Jurkat, Clone E6-1 (cell line): ENCODE measurements around the gene GUF1.
A peak's percentile ranks its signal among the peaks of the same experiment; 100 is the strongest.
"Not testable (repeated sequence)": the region's sequence is repeated elsewhere in the genome, so short reads cannot be mapped to it uniquely, and the experiment has no call there.

Experiments used
- DNase-seq: peaks from one replicate; pipeline ENCODE4 v3.0.0-alpha.2; 2011; ENCODE audit warnings: low read depth, low spot score
- H3K4me3 ChIP-seq: 2 replicates; pipeline ENCODE4 v1.5.1; 2011; ENCODE audit warnings: mild to moderate bottlenecking, low read length, control low read depth, moderate library complexity

Gene GUF1

GRCh38 chr4:44700427-44700826 is 22.2 kb downstream of the GUF1 start:
- no peak overlapping the region for H3K4me3 ChIP-seq
- DNase-seq = no peak

DNA sequence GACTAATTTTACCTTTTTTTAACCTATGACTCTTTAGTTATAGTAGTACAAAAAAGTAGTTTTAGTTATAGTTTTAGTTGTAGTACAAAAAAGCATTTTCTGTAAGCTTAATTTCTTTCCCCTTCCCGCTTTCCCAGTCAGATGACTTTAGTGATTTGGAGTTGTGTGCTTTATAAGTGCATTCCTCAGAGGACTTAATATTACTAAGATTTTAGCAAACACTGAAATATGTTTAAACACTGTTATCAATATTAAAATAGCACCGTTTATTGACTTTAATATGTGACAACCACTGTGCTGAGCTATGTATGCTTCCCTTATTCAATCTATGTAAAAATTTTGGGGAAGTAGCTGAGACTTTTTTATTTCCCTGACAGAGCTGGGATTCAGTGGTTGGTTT is 22.8 kb downstream of the GUF1 start:
- DNase-seq = no peak

DNA sequence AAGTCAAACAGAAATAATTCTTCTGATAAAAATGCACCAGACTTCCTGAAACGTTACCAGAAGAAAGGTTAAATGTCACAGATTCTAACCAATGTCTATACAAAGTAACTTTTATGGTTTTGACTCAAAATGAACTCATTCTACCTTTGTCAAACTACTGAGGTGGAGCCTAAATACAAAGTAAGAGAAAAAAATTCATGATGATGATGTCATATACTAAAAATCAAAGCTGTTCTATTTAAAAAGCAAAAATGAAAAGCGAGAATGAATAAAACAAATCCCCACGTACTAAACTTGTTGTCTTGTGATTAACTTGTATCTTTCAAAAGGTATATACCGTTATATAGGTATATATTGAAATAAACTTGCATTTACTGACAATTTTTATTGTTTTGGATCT is 26.5 kb downstream of the GUF1 start:
- no peak for DNase-seq
- no peak overlapping the region for H3K4me3 ChIP-seq

More for the DNA sequence above, 22.8 kb downstream of the GUF1 start:
- H3K4me3 ChIP-seq = no peak overlapping the region

DNA sequence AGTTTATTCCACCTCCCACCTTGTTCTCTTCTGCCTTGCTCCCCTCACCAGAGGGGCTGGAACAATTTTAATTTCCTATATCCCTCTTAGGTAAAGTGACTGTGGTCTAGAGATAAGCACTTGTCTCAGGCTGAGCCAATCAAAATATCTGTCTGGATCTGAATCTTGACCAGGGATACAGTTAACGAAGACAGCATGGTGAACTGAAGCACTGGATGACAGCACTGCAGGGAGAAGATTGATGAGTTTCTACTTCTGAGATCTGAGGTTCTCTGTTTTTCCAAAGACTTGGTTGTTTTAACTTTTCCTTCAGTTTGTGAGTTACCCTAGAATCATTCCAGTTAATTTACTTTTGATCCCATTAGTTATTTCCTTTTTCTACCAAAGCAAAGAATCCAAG is 34.9 kb downstream of the GUF1 start:
- H3K4me3 ChIP-seq = no peak overlapping the region
- no peak for DNase-seq

DNA sequence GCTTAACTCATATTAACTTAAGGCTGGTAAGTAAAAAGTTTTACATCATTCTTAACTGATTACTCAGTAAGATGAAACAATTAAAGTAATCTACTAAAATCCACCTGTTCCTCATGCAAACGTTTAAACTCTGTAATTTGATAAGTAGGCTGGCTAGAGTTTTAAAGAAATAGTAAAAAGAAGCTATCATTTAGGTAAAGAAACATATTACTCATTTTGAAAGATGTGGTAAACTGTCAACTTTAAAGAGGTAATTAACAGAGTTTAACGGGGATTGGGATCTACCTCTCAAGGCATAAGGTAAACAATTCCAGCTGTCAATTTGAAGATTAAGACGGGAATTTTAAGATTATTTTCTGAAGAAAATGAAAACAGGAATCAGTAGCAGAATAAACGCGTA is 38.4 kb downstream of the GUF1 start:
- H3K4me3 ChIP-seq = no peak overlapping the region
- no peak for DNase-seq

GRCh38 chr4:44720371-44720770 is 42.2 kb downstream of the GUF1 start:
- no peak for DNase-seq
- H3K4me3 ChIP-seq = no peak overlapping the region

DNA sequence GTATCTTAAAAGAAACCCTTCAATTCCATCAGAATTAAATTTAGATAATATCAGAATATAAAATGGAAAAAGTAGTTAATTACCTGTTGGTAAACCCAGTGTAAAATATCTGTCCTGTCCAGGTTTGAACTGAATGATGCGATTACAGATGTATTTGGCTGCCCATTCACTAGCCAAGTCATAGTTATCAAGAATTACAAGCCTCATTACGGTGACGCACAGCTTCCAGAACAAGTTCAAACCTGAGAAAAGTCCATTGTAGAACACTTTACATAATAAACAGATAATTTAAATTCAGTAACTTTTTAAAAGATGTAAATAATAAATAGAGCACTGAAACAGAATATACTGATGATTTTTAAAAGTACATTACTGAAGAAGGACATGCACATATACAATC is 43.8 kb downstream of the GUF1 start:
- DNase-seq = no peak
- no peak overlapping the region for H3K4me3 ChIP-seq

DNA sequence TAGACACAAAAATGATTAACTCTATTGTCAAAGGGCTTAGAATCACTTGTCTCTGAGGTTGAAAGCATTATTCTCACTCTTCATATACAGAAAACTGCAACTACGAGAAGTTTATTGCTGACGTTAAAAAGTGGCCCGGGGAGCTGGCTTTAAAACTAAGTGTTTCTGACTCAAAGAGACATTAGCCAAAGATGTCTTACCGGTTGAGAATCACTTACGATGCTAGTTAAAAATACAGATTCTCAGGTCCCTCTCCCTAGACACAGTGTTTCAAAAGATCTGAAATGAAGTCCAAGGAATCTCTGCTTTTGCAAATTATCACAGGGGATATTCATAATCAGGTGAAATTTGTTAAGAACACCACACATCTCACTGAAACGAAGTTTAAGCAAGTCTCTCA is 46.9 kb downstream of the GUF1 start:
- DNase-seq = no peak
- peak overlapping the region; percentile 85 for H3K4me3 ChIP-seq

DNA sequence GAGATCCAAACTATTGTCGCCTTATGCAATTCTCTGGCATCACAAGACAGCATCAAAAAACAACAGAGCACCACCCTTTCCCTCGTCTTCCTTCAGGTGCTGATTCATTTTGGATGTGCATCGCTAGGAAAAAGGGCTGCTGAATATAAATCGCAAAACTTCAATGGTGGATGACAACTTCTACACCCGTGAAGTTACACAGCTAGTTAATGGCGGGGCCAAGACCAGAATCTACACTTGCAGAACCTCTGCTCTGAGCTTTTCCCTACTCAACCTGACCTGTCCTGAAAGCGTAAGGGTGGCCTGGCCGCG is 47.5 kb downstream of the GUF1 start:
- DNase-seq = peak; percentile 4
- peak overlapping the region; percentile 85 for H3K4me3 ChIP-seq

GRCh38 chr4:44726038-44726871 is 48.0 kb downstream of the GUF1 start, which contains the start of gene GNPDA2:
Gene GNPDA2, minus strand, starts transcription at chr4:44726556. Its CDS starts 4,349 bp downstream, at chr4:44722207.
- peak within 1 kb of the TSS; percentile 85 for H3K4me3 ChIP-seq
- peak; percentile 71 for DNase-seq

- H3K4me3 ChIP-seq = no peak overlapping the region
- DNase-seq = no peak
Measured at GRCh38 chr4:44727471-44727870, 49.3 kb downstream of the GUF1 start.

DNA sequence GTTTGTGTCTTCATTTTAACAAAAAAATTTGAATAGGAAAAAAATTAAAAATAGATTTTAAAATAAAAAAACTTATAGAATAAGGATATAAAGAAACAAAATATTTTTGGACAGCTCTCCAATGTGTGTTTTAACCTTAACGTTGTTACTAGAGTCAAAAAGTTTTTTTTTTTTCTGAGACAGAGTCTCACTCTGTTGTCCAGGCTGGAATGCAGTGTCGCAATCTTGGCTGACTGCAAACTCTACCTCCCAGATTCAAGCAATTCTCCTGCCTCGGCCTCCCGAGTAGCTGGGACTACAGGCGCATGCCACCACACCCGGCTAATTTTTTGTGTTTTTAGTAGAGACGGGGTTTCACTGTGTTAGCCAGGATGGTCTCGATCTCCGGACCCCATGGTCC is 50.5 kb downstream of the GUF1 start:
- DNase-seq, H3K4me3 ChIP-seq: not testable (repeated sequence)

GRCh38 chr4:44736900-44737299 is 58.7 kb downstream of the GUF1 start:
- no peak overlapping the region for H3K4me3 ChIP-seq
- DNase-seq = no peak

DNA sequence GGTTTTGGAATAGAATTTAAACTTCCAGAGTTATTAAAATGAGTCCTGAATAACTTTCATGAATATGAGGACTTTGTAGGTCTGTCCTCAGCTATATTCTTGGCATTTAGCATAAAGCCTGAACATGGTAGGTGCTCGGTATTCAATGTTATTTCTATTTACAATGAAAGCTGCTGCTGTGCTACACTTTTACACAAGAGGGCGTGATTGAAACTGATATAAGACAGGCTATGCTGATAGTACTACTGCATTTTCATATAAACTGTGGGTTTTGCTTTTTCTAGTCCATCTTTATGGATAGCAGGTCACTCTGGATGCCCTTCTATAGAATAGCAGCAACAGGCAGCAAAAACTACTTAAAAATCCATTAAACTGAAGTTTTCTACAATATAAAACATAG is 60.4 kb downstream of the GUF1 start:
- no peak overlapping the region for H3K4me3 ChIP-seq
- peak; percentile 6 for DNase-seq

DNA sequence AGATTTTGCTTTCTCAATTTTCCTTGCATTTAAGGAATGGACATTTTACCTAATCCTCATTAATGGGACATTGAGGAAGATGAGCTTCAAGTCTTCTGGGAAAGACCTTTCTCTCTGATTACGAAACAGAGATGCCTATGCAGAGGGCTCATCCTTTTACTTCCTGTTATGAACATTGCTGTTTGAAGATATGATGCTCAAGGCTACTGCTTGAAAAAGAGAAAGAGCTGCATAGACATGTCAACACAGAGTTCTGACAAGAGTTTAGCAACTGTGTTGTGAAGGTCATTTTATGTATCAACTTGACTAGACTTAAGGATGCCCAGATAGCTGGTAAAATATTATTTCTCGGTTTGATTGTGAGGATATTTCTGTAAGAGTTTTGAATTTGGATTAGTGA is 62.0 kb downstream of the GUF1 start:
- no peak overlapping the region for H3K4me3 ChIP-seq
- no peak for DNase-seq
